Measurements from ENCODE around the gene RPGRIP1.

RPGRIP1 gene

GRCh38 chr14:21258889-21259787, 20.7 kb upstream of the RPGRIP1 start:
- no peak for DNase-seq (ENCODE audit: low read depth)
- no peak overlapping the region for H3K4me3 ChIP-seq (ENCODE audit: low read depth, low read length)
- TF ChIP-seq CTCF (IDR thresholded peaks at IDR 0.05; ENCODE audit: insufficient read depth, low read depth, low read length, missing control alignments), result no peak

GRCh38 chr14:21261824-21262223, 18.1 kb upstream of the RPGRIP1 start:
- no peak overlapping the region; the same call in 1 of the 2 replicates for H3K4me3 ChIP-seq (ENCODE audit: low read depth, low read length)
- no peak for DNase-seq (ENCODE audit: low read depth)
- TF ChIP-seq CTCF (IDR thresholded peaks at IDR 0.05; ENCODE audit: insufficient read depth, low read depth, low read length, missing control alignments), result no peak

GRCh38 chr14:21262410-21262809, 17.5 kb upstream of the RPGRIP1 start:
- TF ChIP-seq CTCF (IDR thresholded peaks at IDR 0.05; ENCODE audit: insufficient read depth, low read depth, low read length, missing control alignments), result no peak
- peak overlapping the region; percentile 78 for H3K4me3 ChIP-seq (ENCODE audit: low read depth, low read length)
- DNase-seq (ENCODE audit: low read depth), result no peak

GRCh38 chr14:21263284-21264024, 16.4 kb upstream of the RPGRIP1 start:
- DNase-seq (ENCODE audit: low read depth), result no peak
- TF ChIP-seq CTCF (IDR thresholded peaks at IDR 0.05; ENCODE audit: insufficient read depth, low read depth, low read length, missing control alignments), result no peak
- peak overlapping the region; percentile 78 for H3K4me3 ChIP-seq (ENCODE audit: low read depth, low read length)

GRCh38 chr14:21264025-21264801, 15.7 kb upstream of the RPGRIP1 start:
- no peak for TF ChIP-seq CTCF (IDR thresholded peaks at IDR 0.05; ENCODE audit: insufficient read depth, low read depth, low read length, missing control alignments)
- H3K4me3 ChIP-seq (ENCODE audit: low read depth, low read length), result peak overlapping the region; percentile 78
- DNase-seq (ENCODE audit: low read depth), result peak; percentile 72

GRCh38 chr14:21267431-21267845, 12.4 kb upstream of the RPGRIP1 start:
- no peak for TF ChIP-seq CTCF (IDR thresholded peaks at IDR 0.05; ENCODE audit: insufficient read depth, low read depth, low read length, missing control alignments)
- H3K4me3 ChIP-seq (ENCODE audit: low read depth, low read length), result peak overlapping the region; percentile 78
- peak; percentile 67 for DNase-seq (ENCODE audit: low read depth)
